Gastroesophageal sphincter (tissue), 3 donors: Measurements from ENCODE around the gene AP2B1.

ENCODE experiments used
- EP300 ChIP-seq: sonication (generic); formaldehyde crosslinking; IDR thresholded peaks from one replicate; pipeline ENCODE4 v1.6.1; 2017; ENCODE audit warnings: antibody characterized with exemption, mild to moderate bottlenecking
- POLR2A ChIP-seq, 2 donors: fragments of 450-650 bp; IDR thresholded peaks; one replicate each; pipeline ENCODE4 v1.6.1; 2017; ENCODE audit warnings: antibody characterized with exemption in 2 of 2, mild to moderate bottlenecking in 2 of 2, moderate library complexity in 1 of 2
- TF ChIP-seq, protein P1 (sequence below), 4 experiments: fragments of 200-600 bp in 2 of 4; fragments of 450-650 bp in 2 of 4; sonication (generic) in 1 of 4; IDR thresholded peaks; one replicate each; pipeline ENCODE4 v1.5.1; 2017 to 2019; ENCODE audit warnings: antibody characterized with exemption in 4 of 4, mild to moderate bottlenecking in 2 of 4, moderate library complexity in 2 of 4

DNA sequence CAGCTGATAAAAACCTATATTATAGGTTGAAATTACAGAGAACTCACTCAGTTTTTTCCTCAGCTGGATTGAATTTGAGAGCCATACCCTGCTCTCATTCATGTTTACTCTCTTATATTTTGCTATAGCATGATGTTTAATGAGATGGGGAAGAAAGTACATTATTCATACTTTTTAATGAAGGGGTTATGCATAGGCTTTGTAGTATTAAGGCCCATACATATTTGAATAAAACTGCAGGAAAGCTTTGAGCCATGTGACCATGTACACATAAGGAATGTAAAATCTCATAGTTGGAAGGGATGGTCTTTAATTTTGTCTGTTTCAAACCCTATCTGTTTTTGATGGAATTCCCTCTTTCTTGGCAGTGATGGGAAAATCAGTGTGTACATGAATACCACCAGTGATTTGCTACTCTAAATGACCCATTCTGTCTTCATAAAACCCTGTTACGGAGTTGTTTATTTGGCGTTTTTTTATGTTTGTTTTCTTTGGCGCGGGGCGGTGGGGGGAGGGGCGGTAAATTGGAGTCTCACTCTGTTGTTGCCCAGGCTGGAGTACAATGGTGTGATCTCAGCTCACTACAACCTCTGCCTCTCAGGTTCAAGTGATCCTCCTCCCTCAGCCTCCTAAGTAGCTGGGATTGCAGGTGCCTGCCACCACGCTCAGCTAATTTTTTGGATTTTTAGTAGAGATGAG lies 105.5 kb downstream of the AP2B1 start:
- TF ChIP-seq, protein P1, sequence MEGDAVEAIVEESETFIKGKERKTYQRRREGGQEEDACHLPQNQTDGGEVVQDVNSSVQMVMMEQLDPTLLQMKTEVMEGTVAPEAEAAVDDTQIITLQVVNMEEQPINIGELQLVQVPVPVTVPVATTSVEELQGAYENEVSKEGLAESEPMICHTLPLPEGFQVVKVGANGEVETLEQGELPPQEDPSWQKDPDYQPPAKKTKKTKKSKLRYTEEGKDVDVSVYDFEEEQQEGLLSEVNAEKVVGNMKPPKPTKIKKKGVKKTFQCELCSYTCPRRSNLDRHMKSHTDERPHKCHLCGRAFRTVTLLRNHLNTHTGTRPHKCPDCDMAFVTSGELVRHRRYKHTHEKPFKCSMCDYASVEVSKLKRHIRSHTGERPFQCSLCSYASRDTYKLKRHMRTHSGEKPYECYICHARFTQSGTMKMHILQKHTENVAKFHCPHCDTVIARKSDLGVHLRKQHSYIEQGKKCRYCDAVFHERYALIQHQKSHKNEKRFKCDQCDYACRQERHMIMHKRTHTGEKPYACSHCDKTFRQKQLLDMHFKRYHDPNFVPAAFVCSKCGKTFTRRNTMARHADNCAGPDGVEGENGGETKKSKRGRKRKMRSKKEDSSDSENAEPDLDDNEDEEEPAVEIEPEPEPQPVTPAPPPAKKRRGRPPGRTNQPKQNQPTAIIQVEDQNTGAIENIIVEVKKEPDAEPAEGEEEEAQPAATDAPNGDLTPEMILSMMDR (IDR thresholded peaks at IDR 0.05), result no peak
- TF ChIP-seq EP300 (no peak), POLR2A (IDR thresholded peaks at IDR 0.05) (no peak)
